GM19035 (cell line): ENCODE results near the gene TTC9B.
"Not testable (repeated sequence)": the region's sequence is repeated elsewhere in the genome, so short reads cannot be mapped to it uniquely, and the experiment has no call there.

Source experiments
- ATAC-seq: cut with Tn5 transposase; IDR thresholded peaks from one replicate; pipeline ENCODE4 v1.9.1; 2021; ENCODE audit not compliant: unreplicated experiment

Gene TTC9B

GRCh38 chr19:40175820-40176219 lies 42.4 kb downstream of the TTC9B start:
- ATAC-seq, result no peak

GRCh38 chr19:40174092-40174491 lies 44.1 kb downstream of the TTC9B start:
- ATAC-seq, result no peak

GRCh38 chr19:40171293-40171692 lies 46.9 kb downstream of the TTC9B start:
- not testable (repeated sequence) for ATAC-seq

- not testable (repeated sequence) for ATAC-seq
Observed at GRCh38 chr19:40170303-40170989, 47.7 kb downstream of the TTC9B start.

GRCh38 chr19:40169482-40170302 lies 48.5 kb downstream of the TTC9B start:
- ATAC-seq, result not testable (repeated sequence)
